ENCODE data around the gene TTC38. TPM values are rescaled to one million over a fixed set of nuclear protein-coding genes. Genes with fewer than 3 reads are reported as not detected.
A peak's percentile ranks its signal among the peaks of the same experiment; 100 is the strongest.

TTC38 gene
- total RNA-seq, 1 donor from 2014 or later, result 25.4 TPM

- intact Hi-C loops (cut with micrococcal nuclease), result no loop called here
- Histone ChIP-seq H3K4me3 (no peak overlapping the region), H3K9me3 (replicated peaks) (no peaks in the 10 kb centered on the region), H3K36me3 (peaks cover 42% of the 10 kb centered on the region), H3K4me1 (peaks cover 88% of the 10 kb centered on the region), H3K27me3 (ENCODE audit: low read depth) (no peaks in the 10 kb centered on the region), H3K27ac (replicated peaks) (peak overlapping the region; percentile 76)
- no peak for DNase-seq
- no peak for TF ChIP-seq CTCF (IDR thresholded peaks at IDR 0.05; ENCODE audit: borderline replicate concordance)
Measured at GRCh38 chr22:46240506-46240905, 27.3 kb upstream of the TTC38 start.

- TF ChIP-seq CTCF (IDR thresholded peaks at IDR 0.05; ENCODE audit: borderline replicate concordance), result no peak
- Histone ChIP-seq H3K27me3 (ENCODE audit: low read depth) (no peaks in the 10 kb centered on the region), H3K36me3 (peaks cover 39% of the 10 kb centered on the region), H3K9me3 (replicated peaks) (no peaks in the 10 kb centered on the region), H3K4me3 (no peak overlapping the region), H3K27ac (replicated peaks) (peak overlapping the region; percentile 76), H3K4me1 (peaks cover 92% of the 10 kb centered on the region)
- no peak for DNase-seq
- intact Hi-C loops (cut with micrococcal nuclease), result no loop called here
Measured at GRCh38 chr22:46240907-46241306, 26.9 kb upstream of the TTC38 start.

- Histone ChIP-seq H3K36me3 (peaks cover 33% of the 10 kb centered on the region), H3K27ac (replicated peaks) (peak overlapping the region; percentile 76), H3K4me1 (peaks cover 92% of the 10 kb centered on the region), H3K27me3 (ENCODE audit: low read depth) (no peaks in the 10 kb centered on the region), H3K4me3 (no peak overlapping the region), H3K9me3 (replicated peaks) (no peaks in the 10 kb centered on the region)
- TF ChIP-seq CTCF (IDR thresholded peaks at IDR 0.05; ENCODE audit: borderline replicate concordance), result no peak
- no peak for DNase-seq
- intact Hi-C loops (cut with micrococcal nuclease), result no loop called here
Measured at GRCh38 chr22:46241396-46242007, 26.3 kb upstream of the TTC38 start.

GRCh38 chr22:46242076-46242475 lies 25.7 kb upstream of the TTC38 start:
- Histone ChIP-seq H3K27me3 (ENCODE audit: low read depth) (no peaks in the 10 kb centered on the region), H3K27ac (replicated peaks) (peak overlapping the region; percentile 76), H3K4me1 (peaks cover 92% of the 10 kb centered on the region), H3K4me3 (no peak overlapping the region), H3K9me3 (replicated peaks) (no peaks in the 10 kb centered on the region), H3K36me3 (peaks cover 28% of the 10 kb centered on the region)
- intact Hi-C loops (cut with micrococcal nuclease), result no loop called here
- no peak for DNase-seq
- TF ChIP-seq CTCF (IDR thresholded peaks at IDR 0.05; ENCODE audit: borderline replicate concordance), result no peak

- no peak for DNase-seq
- no peak for TF ChIP-seq CTCF (IDR thresholded peaks at IDR 0.05; ENCODE audit: borderline replicate concordance)
- peak overlapping the region; percentile 90 for H3K27ac ChIP-seq (replicated peaks)
Measured at GRCh38 chr22:46244771-46245170, 23.0 kb upstream of the TTC38 start.

More at GRCh38 chr22:46244771-46245170, 23.0 kb upstream of the TTC38 start:
- peak overlapping the region; percentile 29 for H3K4me3 ChIP-seq
- peaks cover 12% of the 10 kb centered on the region for H3K36me3 ChIP-seq
- no peaks in the 10 kb centered on the region for H3K9me3 ChIP-seq (replicated peaks)
- peaks cover 95% of the 10 kb centered on the region for H3K4me1 ChIP-seq
- intact Hi-C loops (cut with micrococcal nuclease), result no loop called here
- H3K27me3 ChIP-seq (ENCODE audit: low read depth), result no peaks in the 10 kb centered on the region

Data from left ventricle myocardium inferior (tissue), 1 donor.